ENCODE measurements around the gene CRCP.

- TF ChIP-seq CTCF (IDR thresholded peaks at IDR 0.05; ENCODE audit: low read depth, low read length, missing input control) (no peak), RAD21 (IDR thresholded peaks at IDR 0.05) (no peak), TAF1 (conservative IDR thresholded peaks at IDR 0.05) (no peak)
Measured at GRCh38 chr7:66123175-66123528, 8.5 kb downstream of the CRCP start.

All from liver (tissue), 3 donors.